Ectodermal cell (in vitro differentiated cells): ENCODE measurements around the gene ARMC9.

Experiments
- H3K27ac ChIP-seq: 2 replicates; pipeline ENCODE4 v1.7.0; 2013; ENCODE audit warnings: mild to moderate bottlenecking, low read depth, low read length; ENCODE audit not compliant: insufficient read depth, poor library complexity, severe bottlenecking
- H3K27me3 ChIP-seq: 2 replicates; pipeline ENCODE4 v1.7.0; 2013; ENCODE audit warnings: mild to moderate bottlenecking, low read length; ENCODE audit not compliant: insufficient read depth, control insufficient read depth, poor library complexity, severe bottlenecking
- H3K36me3 ChIP-seq: one replicate; pipeline ENCODE4 v1.7.0; 2013; ENCODE audit warnings: low read length; ENCODE audit not compliant: control insufficient read depth, insufficient read depth
- H3K4me1 ChIP-seq: one replicate; pipeline ENCODE4 v1.7.0; 2013; ENCODE audit warnings: low read length; ENCODE audit not compliant: control insufficient read depth, insufficient read depth
- H3K4me3 ChIP-seq: 2 replicates; pipeline ENCODE4 v1.7.0; 2013; ENCODE audit warnings: low read depth, low read length, control low read depth; ENCODE audit not compliant: insufficient read depth
- H3K9me3 ChIP-seq: 2 replicates; pipeline ENCODE4 v1.7.0; 2013; ENCODE audit warnings: mild to moderate bottlenecking, low read length, moderate library complexity; ENCODE audit not compliant: control insufficient read depth
- WGBS, 2 experiments: methylation state at CpG; one replicate each; pipeline ENCODE4 v1.1.7; 2013; ENCODE audit warnings: missing lambda C conversion rate in 2 of 2; 5-methylcytosine and 5-hydroxymethylcytosine counted together

Gene ARMC9

DNA sequence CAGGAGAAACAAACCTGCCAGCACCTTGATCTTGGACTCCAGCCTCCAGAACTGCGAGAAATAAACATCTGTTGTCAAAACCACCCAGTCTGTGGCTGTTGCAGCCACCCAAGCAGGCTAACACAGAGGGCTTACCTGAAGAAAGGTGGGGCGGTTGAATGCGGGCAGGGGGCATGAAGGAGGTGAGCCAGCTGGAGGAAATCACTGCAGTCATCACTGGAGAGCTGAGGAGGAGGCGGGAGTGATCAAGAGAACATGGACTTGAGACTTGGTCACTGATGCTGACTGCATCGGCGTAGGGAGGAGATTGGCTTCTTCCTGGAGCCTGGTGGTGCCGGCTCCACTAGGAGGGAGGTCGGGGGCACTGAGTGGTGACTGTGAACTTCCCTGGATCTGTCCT, 14.6 kb upstream of the ARMC9 start:
- WGBS, 2 experiments, result 93 to 95% methylated on average over 8 of the region's 8 CpGs
- Histone ChIP-seq H3K27me3 (no peaks in the 10 kb centered on the region), H3K36me3 (no peaks in the 10 kb centered on the region), H3K27ac (no peak overlapping the region), H3K9me3 (no peaks in the 10 kb centered on the region), H3K4me3 (no peak overlapping the region), H3K4me1 (no peaks in the 10 kb centered on the region)

DNA sequence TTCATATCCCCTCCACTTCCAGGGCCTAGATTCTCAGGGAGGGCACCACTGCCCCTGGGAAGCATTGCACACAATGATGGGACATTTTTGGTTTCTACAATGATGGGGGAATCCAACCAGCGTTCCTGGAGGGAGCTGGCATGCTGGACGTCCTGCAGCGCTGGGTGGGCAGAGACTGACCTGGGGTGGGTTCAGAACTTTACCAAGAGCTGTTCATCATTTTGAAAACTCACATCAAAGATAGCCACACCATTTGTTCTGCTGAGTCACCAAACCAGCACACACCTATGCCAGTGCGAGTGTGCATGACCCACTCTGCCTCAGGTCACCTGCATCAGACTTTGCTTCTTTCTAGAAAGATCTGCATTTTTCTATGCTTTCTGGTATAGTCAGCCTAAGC, 14.1 kb upstream of the ARMC9 start:
- Histone ChIP-seq H3K4me3 (no peak overlapping the region), H3K4me1 (no peaks in the 10 kb centered on the region), H3K9me3 (no peaks in the 10 kb centered on the region), H3K27ac (no peak overlapping the region), H3K36me3 (no peaks in the 10 kb centered on the region), H3K27me3 (no peaks in the 10 kb centered on the region)
- WGBS, 2 experiments, result 96 to 97% methylated on average over 4 of the region's 4 CpGs

DNA sequence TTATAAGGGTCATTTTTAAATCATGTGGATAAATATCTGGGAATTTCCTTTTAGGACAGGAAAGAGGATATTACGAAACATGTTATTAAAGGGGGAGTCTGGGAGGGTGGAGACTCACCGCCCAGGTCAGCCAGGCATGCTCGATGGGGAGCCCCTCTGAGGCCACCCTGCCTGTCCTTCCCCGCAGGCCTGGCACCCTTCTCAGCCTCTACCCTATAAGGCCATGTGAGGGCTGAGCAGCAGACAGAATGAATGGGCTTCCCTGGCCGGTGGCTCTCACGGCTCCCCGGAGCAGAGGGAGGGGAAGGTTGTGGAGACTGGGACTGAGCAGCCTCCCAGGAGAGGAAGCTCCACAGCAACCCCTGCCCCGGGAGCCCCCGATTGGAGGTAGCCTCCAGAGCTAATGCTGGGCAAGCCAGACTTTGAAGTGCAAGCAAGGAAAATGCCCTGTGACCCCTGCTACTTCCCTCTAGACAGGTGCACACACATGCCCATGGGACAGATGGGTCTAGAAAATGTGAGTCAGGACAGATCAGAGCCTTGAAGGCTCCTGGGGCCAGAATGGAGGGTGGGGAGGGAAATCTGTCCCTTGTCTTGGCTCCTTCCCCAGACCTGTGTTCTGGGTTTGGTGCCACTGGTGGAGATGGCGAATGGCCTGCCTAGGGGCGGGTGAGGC, 13.2 kb upstream of the ARMC9 start:
- no peaks in the 10 kb centered on the region for H3K9me3 ChIP-seq
- H3K36me3 ChIP-seq, result no peaks in the 10 kb centered on the region
- H3K27me3 ChIP-seq, result no peaks in the 10 kb centered on the region
- peaks cover 5% of the 10 kb centered on the region for H3K4me1 ChIP-seq
- no peak overlapping the region for H3K27ac ChIP-seq
- 89 to 90% methylated on average over 11 of the region's 11 CpGs for WGBS, 2 experiments
- no peak overlapping the region for H3K4me3 ChIP-seq

DNA sequence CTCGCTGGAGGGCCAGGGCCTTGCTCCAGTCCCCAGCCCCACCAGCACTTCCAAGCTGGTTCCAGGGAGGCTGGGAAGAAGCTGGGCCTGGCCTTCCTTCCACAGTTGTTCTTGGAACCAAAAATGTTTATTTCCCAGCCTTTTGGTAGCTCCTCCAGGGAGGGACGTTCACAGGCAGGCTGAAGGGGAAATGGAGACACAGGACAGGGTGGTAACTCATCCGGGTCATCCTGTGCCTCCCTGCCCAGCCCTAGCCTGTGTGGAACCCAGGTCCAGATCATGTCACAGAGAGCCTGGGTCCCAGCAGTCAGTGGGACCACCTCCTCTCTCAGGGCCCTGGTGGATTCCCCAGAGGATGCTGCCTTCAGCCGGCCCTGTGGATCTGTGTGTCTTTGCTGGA, 12.5 kb upstream of the ARMC9 start:
- no peaks in the 10 kb centered on the region for H3K9me3 ChIP-seq
- H3K27me3 ChIP-seq, result peaks cover 6% of the 10 kb centered on the region
- peaks cover 10% of the 10 kb centered on the region for H3K4me1 ChIP-seq
- H3K27ac ChIP-seq, result no peak overlapping the region
- H3K4me3 ChIP-seq, result no peak overlapping the region
- no peaks in the 10 kb centered on the region for H3K36me3 ChIP-seq
- WGBS, 2 experiments, result 91 to 92% methylated on average over 4 of the region's 4 CpGs

DNA sequence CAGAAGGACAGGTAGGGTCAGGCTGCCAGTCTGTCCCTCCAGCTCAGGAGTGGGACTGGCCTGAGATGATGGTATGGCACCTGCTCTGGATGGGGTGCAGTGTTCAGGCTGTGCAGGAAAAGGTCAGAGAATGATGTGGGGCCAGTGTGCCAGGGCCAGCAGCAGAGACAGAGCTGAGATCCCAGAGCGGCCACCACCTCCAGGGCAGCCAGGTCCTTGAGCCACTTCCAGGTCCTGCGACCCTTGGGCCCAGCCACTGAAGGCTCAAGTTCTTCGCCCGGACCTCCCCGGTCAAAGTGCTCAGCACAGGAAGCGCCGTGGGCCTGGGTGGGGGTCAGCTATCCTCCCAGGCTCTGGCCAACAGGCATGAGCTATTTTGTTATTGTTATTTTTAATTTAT, 12.1 kb upstream of the ARMC9 start:
- Histone ChIP-seq H3K9me3 (no peaks in the 10 kb centered on the region), H3K27ac (no peak overlapping the region), H3K36me3 (no peaks in the 10 kb centered on the region), H3K4me3 (no peak overlapping the region), H3K4me1 (peaks cover 10% of the 10 kb centered on the region), H3K27me3 (peaks cover 6% of the 10 kb centered on the region)
- 94 to 96% methylated on average over 7 of the region's 7 CpGs for WGBS, 2 experiments

DNA sequence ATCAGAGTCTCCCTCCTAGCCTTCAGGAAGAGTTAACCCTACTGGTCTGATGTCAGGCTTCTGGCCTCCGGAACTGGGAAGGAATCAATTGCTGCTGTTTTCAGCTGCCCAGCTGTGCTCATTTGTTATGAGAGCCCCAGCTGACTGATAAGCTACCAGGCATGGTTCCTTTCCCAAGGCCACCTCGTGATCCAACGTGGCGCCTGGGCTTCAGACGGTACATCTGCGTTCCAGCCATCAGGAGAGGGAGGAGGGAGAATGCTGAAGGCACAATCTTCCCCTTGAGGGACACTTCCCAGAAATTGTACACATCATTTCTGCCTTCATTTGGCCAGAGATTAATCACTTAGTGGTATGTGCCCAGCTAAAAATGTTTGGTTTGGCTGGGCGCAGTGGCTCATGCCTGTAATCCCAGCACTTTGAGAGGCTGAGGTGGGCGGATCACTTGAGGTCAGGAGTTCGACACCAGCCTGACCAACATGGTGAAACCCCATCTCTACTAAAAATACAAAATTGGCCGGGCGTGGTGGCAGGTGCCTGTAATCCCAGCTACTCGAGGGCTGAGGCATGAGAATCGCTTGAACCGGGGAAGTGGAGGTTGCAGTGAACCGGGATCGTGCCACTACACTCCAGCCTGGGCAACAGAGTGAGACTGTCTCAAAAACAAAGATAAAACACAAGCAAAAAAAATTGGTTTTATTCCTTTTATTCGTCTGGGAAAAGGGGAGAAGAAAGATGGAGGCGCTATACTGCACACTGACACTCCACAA, 10.5 kb upstream of the ARMC9 start:
- peaks cover 10% of the 10 kb centered on the region for H3K4me1 ChIP-seq

DNA sequence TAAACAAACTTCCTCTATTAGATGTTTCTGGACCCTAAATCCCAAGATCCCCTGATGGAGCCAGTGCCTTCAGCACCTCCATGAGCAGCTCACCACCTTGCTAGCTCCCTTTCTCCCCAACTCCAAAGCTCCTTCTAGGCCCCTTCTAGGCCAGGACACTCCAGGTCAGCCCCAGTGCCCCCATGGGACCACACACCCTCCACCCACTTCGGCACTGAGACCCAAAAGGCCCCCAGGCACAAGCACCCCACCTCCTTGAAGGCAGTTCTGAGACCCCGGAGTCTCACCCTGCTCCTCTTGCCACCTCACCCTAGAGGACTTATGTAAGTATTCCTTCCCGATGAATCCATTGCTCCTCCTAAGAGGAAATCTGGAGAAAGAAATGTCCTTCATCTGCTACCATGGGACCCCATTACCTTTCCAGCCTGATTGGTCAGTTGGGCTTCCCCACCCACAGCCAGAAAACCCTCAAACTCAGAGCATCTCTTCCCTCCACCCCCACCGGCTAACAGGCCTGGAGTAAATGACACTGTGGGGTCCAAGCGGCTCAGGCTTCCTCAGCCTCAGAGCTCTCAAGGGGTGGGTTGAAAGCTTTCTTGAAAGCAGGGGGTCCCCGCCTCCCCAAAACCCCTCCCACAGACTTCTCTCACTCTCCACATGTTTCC, 9.8 kb upstream of the ARMC9 start:
- Histone ChIP-seq H3K9me3 (no peaks in the 10 kb centered on the region), H3K27ac (no peak overlapping the region), H3K4me3 (no peak overlapping the region), H3K27me3 (peaks cover 6% of the 10 kb centered on the region), H3K36me3 (no peaks in the 10 kb centered on the region), H3K4me1 (peaks cover 10% of the 10 kb centered on the region)
- WGBS, 2 experiments, result 93 to 94% methylated on average over 6 of the region's 6 CpGs

More for the DNA sequence above, 10.5 kb upstream of the ARMC9 start:
- H3K36me3 ChIP-seq, result no peaks in the 10 kb centered on the region
- peaks cover 6% of the 10 kb centered on the region for H3K27me3 ChIP-seq
- H3K27ac ChIP-seq, result no peak overlapping the region
- H3K9me3 ChIP-seq, result no peaks in the 10 kb centered on the region
- 89 to 92% methylated on average over 18 of the region's 18 CpGs for WGBS, 2 experiments
- H3K4me3 ChIP-seq, result no peak overlapping the region

DNA sequence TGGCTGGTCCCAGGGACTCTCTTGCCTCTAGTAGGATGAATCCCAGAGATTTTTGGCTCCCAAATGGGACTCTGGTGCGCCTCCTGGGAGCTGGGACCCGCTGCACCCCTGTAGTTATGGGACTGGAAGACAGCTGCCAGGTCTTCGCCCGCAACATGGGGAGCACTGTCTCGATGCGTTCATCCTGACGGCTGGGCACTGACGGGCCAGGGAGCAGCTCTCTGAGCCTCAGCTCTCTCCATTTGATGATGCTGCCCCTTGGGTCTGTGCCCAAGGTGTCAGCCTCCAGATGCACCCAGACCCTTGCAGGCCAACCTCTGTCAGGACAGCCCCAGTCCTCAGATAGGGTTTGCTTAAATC, 9.3 kb upstream of the ARMC9 start:
- H3K4me1 ChIP-seq, result peaks cover 10% of the 10 kb centered on the region
- H3K36me3 ChIP-seq, result no peaks in the 10 kb centered on the region
- H3K27me3 ChIP-seq, result peaks cover 6% of the 10 kb centered on the region
- H3K9me3 ChIP-seq, result no peaks in the 10 kb centered on the region
- H3K4me3 ChIP-seq, result no peak overlapping the region
- 93 to 95% methylated on average over 8 of the region's 8 CpGs for WGBS, 2 experiments
- no peak overlapping the region for H3K27ac ChIP-seq

DNA sequence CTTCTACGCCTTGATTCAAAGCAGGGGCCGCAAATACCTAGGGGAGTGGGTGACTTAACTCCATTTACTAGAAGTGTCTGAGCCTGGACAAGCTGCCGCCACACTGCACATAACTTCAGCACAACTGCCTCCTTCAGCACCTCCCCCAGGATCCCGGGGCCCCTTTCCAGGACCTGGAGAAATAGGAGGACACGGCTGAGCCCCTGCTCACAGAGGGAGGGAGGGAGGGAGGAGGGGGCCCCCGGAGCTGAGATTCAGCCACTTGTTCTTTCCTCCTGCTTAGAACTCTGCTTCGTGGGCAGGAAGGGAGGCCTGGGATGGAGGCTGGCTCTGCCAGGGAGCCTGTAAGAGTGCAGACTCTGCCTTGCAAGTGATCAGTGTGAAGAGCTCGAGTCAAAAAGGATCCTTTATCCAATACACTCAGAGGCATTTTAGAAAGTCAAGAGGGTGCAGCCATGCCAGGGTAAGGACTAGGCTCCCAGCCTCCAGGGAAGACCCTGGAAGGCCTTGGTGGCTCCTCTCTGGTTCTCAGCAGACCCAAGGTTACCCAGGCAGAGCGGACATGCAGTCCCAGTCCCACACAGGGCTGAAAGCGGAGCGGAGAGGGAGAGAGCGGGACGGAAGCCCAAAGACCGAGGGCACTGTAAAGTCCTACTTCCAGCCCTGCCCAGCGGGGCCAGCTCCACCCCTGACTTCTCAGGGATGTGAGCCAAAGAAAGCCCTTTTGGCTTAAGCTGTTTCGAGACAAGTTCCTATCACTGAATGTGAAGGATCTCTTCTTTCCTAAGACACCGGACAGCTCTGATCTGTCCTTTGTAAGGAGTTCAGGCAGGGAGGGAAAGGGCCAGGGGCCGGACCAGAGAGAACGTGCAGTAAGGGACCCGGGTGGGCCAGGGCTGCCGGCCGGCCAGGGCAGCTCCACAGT, 8.6 kb upstream of the ARMC9 start:
- Histone ChIP-seq H3K4me3 (no peak overlapping the region), H3K27ac (peak overlapping the region; percentile 60), H3K36me3 (no peaks in the 10 kb centered on the region), H3K4me1 (peaks cover 10% of the 10 kb centered on the region), H3K27me3 (peaks cover 6% of the 10 kb centered on the region), H3K9me3 (no peaks in the 10 kb centered on the region)
- 63 to 66% methylated on average over 22 of the region's 22 CpGs for WGBS, 2 experiments
